SK-N-MC (cell line): ENCODE results near the gene TSHZ3.

Experiments used
- DNase-seq: peaks from one replicate; pipeline ENCODE4 v3.0.0-alpha.2; 2011; ENCODE audit warnings: low read depth, low spot score
- H3K27ac ChIP-seq: fragments of 200-600 bp; sonication (generic); 2 replicates; pipeline ENCODE4 v1.5.1; 2016; ENCODE audit warnings: mixed run types
- H3K36me3 ChIP-seq: fragments of 200-600 bp; sonication (generic); 2 replicates; pipeline ENCODE4 v1.6.1; 2017; ENCODE audit warnings: antibody characterized with exemption, low read length, mixed read lengths; ENCODE audit not compliant: insufficient read depth
- H3K4me3 ChIP-seq: fragments of 200-600 bp; sonication (generic); 2 replicates; pipeline ENCODE4 v1.5.1; 2016
- H3K9ac ChIP-seq: fragments of 200-600 bp; sonication (generic); 2 replicates; pipeline ENCODE4 v1.8.0; 2017; ENCODE audit warnings: mixed run types, mixed read lengths; ENCODE audit not compliant: insufficient read length
- H3K9me3 ChIP-seq: fragments of 200-600 bp; sonication (generic); 2 replicates; pipeline ENCODE4 v1.6.1; 2017; ENCODE audit warnings: low read depth, mild to moderate bottlenecking, antibody characterized with exemption, low read length, moderate library complexity, mixed read lengths
- EZH2 ChIP-seq: fragments of 200-600 bp; sonication (generic); IDR thresholded peaks from one replicate; pipeline ENCODE4 v1.6.1; 2017; ENCODE audit warnings: antibody characterized with exemption
- FOXP2 ChIP-seq: optimal IDR thresholded peaks from 2 replicates; pipeline ENCODE3; 2011; ENCODE audit warnings: mild to moderate bottlenecking, moderate library complexity; ENCODE audit not compliant: insufficient read depth; ENCODE audit errors: extremely low read length, control extremely low read depth
- POLR2AphosphoS5 ChIP-seq: IDR thresholded peaks from 2 replicates; pipeline ENCODE4 v1.6.1; 2012; ENCODE audit warnings: mild to moderate bottlenecking, low read depth, low read length, borderline replicate concordance

Gene TSHZ3

GRCh38 chr19:31314849-31315629, 34.2 kb downstream of the TSHZ3 start:
- H3K36me3 ChIP-seq, result peaks cover 73% of the 10 kb centered on the region
- no peak overlapping the region for H3K9ac ChIP-seq
- H3K4me3 ChIP-seq, result no peak overlapping the region
- H3K9me3 ChIP-seq, result no peaks in the 10 kb centered on the region
- H3K27ac ChIP-seq, result no peak overlapping the region
- TF ChIP-seq POLR2AphosphoS5, result no peak
- no peak for TF ChIP-seq FOXP2
- no peak for TF ChIP-seq EZH2
- no peak for DNase-seq

DNA sequence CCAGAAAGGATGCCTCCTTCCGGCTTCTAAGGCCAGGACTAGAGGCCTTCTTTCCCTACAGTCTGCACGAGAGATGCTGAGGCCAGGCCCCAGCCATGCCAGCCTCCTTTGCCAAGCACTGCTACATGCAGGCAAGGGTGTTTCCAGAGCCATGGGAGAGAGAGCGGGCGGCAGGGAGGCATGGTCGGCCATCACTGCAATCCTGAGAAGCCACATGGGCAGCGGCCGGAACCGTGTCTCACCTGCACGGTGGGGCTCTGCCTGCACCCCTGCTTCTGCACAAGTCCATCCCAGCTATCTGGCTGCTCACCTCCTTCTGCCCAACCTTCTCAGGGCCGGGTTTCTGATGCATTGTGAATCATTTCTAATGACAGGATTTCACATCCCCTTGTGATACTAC, 35.1 kb downstream of the TSHZ3 start:
- Histone ChIP-seq H3K9ac (no peak overlapping the region), H3K36me3 (peaks cover 77% of the 10 kb centered on the region), H3K4me3 (no peak overlapping the region), H3K9me3 (no peaks in the 10 kb centered on the region), H3K27ac (no peak overlapping the region)
- no peak for TF ChIP-seq POLR2AphosphoS5
- no peak for TF ChIP-seq EZH2
- TF ChIP-seq FOXP2, result no peak
- DNase-seq, result no peak

GRCh38 chr19:31313291-31314030, 35.8 kb downstream of the TSHZ3 start:
- Histone ChIP-seq H3K36me3 (peaks cover 80% of the 10 kb centered on the region), H3K9me3 (no peaks in the 10 kb centered on the region), H3K27ac (no peak overlapping the region), H3K9ac (no peak overlapping the region), H3K4me3 (no peak overlapping the region)
- DNase-seq, result no peak
- TF ChIP-seq FOXP2, result no peak
- TF ChIP-seq POLR2AphosphoS5, result no peak
- TF ChIP-seq EZH2, result no peak

GRCh38 chr19:31312677-31313244, 36.5 kb downstream of the TSHZ3 start:
- H3K27ac ChIP-seq, result no peak overlapping the region
- no peak overlapping the region for H3K9ac ChIP-seq
- H3K4me3 ChIP-seq, result no peak overlapping the region
- no peaks in the 10 kb centered on the region for H3K9me3 ChIP-seq
- no peak for TF ChIP-seq FOXP2
- TF ChIP-seq EZH2, result no peak
- TF ChIP-seq POLR2AphosphoS5, result 0 out of 2 replicates have a peak, but pooled peaks have one; percentile 10
- peaks cover 87% of the 10 kb centered on the region for H3K36me3 ChIP-seq
- DNase-seq, result no peak

DNA sequence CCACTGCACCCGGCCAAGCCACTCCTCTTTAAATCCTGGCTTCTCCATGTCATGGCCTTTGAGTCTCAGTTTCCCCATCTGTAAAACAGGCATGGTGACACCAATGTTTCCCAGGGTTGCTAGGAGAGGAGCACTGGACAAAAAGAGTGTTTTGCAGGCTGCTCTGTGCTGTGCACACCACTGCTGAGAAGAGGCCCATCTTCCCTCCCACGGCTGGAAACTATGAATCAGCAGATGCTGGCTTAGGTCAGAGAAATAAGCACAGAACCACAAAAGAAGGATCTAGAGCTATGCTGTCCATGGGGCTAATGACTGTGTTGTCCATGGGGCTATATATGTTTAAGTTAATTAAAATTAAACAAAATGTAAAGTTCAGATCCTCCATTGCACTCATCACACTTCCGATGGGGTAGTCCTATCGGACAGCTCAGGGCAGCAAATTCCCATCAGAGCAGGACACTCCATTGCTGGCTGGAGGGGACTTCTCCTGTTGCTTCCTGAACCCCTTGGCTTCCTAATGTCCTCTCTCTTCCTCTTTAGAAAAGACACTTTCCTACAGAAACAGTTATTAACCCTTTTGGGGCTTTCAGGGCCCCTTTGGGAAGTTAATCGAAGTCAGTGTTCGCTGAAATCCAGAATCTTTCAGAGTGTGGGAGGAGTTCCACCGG, 37.1 kb downstream of the TSHZ3 start:
- DNase-seq, result no peak
- H3K9ac ChIP-seq, result no peak overlapping the region
- H3K27ac ChIP-seq, result no peak overlapping the region
- no peaks in the 10 kb centered on the region for H3K9me3 ChIP-seq
- no peak overlapping the region for H3K4me3 ChIP-seq
- H3K36me3 ChIP-seq, result peaks cover 93% of the 10 kb centered on the region
- TF ChIP-seq EZH2, result no peak
- no peak for TF ChIP-seq FOXP2
- TF ChIP-seq POLR2AphosphoS5, result no peak

DNA sequence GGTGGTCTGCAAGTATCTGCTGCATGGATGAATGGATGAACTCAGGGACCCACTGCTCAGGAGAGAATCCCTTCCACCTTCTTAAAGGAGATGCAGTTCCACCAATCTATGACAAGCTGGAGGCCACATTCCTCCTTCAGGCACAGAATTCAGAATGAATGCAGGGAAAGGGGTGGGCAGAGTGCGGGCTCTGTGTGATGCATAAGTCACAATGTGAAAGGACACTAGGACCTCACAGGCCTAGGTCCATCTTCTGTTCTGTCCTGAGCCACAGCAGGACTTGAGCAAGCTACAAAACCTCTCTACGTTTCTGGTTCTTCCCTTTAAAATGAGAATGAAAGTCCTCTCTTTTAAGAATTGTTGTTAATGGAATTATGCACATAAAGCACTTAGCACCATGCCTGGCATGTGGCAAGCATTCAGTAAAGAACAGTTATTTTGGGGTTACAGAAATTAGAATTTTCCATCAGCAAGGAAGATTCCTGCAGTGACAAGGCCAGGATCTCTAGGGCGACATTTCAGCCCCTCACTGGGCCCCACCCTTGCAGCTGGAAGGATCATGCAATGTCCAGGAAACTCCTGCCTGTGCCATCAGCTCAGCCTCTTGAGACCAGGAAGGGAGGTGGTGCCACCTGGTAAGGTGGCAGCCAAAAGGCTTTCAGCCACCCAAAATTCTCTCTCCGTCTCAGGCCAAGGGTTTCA, 38.7 kb downstream of the TSHZ3 start:
- Histone ChIP-seq H3K9ac (no peak overlapping the region), H3K27ac (no peak overlapping the region), H3K9me3 (no peaks in the 10 kb centered on the region), H3K4me3 (no peak overlapping the region), H3K36me3 (peaks cover 95% of the 10 kb centered on the region)
- DNase-seq, result no peak
- TF ChIP-seq FOXP2 (no peak), POLR2AphosphoS5 (no peak; the same call in 1 of the 2 replicates), EZH2 (no peak)

DNA sequence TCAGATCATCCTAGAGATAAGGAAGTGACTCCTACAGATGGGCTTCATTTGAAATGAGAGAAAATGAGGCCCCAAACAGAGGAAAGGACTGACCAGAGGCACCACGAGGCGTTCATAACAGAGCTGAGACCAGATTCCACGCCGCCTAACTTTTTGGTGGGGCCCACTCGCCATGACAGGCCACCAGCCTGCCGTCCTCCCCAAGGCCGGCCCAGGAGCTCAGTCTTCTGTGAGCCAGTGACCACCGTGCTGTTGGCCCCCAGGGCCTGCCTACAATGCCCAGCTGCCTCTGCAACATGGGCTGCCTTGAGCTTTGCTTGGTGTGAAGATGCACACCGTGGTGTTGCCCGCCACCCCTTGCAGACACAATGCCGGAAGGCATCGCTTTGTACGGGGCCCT, 40.5 kb downstream of the TSHZ3 start:
- H3K36me3 ChIP-seq, result peaks cover 83% of the 10 kb centered on the region
- H3K9ac ChIP-seq, result no peak overlapping the region
- no peak for TF ChIP-seq EZH2
- no peak for TF ChIP-seq POLR2AphosphoS5
- no peak for TF ChIP-seq FOXP2
- no peak overlapping the region for H3K4me3 ChIP-seq
- H3K27ac ChIP-seq, result no peak overlapping the region
- H3K9me3 ChIP-seq, result no peaks in the 10 kb centered on the region
- DNase-seq, result no peak

GRCh38 chr19:31307071-31307669, 42.1 kb downstream of the TSHZ3 start:
- no peak for DNase-seq
- peaks cover 83% of the 10 kb centered on the region for H3K36me3 ChIP-seq

More at GRCh38 chr19:31307071-31307669, 42.1 kb downstream of the TSHZ3 start:
- no peak overlapping the region for H3K9ac ChIP-seq
- H3K4me3 ChIP-seq, result no peak overlapping the region
- no peak overlapping the region for H3K27ac ChIP-seq
- TF ChIP-seq POLR2AphosphoS5, result no peak
- no peak for TF ChIP-seq EZH2
- TF ChIP-seq FOXP2, result no peak
- H3K9me3 ChIP-seq, result no peaks in the 10 kb centered on the region
